ENCODE data around the gene S100A11.

Gene S100A11

DNA sequence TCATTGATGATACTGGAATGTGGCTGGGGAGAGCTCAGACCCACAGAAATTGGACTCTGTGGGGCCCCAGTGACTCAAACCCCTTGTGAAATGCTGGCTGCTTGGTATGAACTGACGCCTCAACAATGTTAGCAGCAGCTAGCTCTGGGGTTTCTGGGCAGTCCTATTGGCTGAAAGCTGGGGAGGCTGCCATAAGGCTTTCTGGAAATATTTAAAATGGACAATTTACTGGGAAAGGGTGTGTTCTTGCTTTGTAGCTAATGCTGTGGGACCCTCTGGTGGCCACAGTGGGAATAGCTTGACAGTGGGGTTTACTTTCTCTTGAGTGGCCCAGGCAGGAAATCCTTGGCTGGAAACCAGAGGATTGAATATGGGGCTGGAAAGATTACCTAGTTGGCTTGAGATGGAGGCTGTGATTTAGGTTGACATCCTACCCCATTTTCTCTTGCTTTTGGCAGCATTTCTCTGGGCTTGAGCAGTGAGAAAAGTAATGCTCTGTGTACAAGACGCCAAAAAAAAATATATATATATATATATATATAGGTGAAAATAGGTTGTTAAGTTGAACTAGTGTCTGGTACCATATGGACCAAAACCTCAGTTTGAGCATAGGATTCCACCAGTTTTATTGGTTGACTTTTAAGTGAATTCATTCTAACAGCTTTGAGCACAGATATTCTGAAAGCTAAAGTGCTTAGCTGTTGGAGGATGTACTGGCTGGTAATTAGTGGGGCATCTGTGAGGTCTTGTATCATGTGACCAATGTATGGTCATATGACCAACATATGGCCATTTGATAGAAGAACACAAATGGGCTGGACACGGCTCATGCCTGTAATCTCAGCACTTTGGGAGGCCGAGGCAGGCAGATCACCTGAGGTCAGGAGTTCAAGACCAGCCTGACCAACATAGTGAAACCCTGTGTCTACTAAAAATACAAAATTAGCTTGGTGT, 34.9 kb downstream of the S100A11 start:
- peak; percentile 62 for DNase-seq (ENCODE audit: low read depth)

DNA sequence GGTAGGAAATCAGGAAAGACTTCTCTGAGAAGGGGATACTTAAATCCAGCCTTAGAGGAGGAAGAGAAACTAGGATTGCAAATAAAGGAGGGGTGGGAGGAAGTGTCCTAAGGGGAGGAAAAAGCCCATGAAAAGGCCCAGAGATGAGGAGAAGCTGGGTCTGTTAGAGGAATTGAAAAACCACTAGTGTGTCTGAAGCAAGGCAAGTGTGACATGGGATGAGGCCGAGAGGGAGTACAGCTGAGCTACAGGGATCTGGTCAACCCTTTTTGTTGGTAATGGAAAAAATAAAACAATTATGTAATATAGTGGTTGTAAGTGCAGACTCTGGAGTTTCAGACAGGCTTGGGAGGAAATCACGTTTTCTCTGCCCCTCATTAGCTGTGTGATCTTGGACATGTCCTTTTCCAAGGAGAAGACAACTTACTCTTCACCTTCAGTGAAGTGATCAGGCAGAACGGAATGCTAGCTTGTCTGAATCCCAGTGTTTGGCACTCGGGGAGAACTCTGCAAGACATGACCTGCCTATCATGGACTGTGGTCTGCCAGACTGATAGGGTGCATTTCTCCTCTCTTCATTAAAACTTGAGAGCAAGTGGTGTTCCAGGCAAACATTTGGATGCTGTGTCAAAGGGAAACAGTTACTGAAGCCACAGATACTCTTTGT, 35.7 kb downstream of the S100A11 start:
- no peak for DNase-seq (ENCODE audit: low read depth)

DNA sequence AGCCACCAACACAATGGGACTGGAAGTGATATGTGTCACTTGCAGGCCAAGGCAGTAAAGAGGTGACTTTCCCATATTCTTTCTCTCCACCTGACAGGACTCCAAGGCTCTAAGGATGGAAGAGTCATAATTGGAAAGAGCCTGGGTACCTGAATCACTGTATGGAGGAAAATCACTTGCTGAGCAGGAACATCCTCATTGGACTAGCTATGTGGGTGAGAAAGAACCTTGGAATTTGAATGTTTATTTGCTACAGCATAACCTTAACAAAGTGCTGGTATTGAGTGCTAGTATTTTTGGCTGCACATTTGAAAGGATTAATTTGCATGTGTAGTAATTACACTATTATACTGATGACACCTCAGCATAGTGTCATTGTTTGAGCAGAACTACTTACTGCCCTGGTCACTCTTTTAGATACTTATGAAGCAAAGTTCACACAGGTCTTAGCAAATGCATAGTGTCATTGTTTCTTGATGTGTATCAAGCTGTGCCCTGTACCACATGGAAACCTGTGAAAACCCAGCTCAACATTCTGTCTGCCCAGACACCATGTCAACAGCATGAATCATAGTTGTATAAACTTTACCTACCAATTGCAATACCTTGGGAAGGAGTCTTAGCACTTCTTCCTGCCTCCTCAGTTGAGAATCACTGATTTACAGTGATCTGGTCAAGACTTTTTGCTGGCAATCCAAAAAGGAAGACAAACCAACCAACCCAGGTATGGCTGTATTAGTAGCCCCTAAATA, 38.0 kb downstream of the S100A11 start:
- no peak for DNase-seq (ENCODE audit: low read depth)

DNA sequence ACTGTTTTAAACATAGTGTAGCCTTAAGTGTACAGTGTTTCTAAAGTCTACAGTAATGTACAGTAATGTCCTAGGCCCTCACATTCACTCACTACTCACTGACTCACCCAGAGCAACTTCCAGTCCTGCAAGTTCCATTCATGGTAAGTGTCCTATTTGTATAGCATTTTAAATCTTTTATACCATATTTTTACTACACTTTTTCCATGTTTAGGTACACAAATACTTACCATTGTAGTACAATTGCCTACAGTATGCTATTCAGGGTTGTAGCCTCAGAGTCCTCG, 39.6 kb downstream of the S100A11 start:
- DNase-seq (ENCODE audit: low read depth), result no peak

DNA sequence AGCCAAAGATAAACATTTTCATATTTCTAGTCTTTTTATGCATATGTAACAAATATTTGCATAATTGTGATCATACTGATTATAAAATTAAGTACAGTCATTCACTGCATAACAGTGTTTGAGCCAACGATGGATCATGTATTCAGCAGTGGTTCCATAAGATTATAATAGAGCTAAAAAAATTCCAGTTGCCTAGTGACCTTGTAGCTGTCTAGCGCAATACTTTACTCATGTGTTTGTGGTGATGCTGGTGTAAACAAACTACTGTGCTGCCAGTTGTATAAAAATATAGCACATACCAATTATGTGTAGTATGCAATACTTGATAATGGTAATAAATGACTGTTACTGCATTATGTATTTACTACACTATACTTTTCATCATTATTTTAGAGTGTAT, 41.0 kb downstream of the S100A11 start:
- no peak for DNase-seq (ENCODE audit: low read depth)

DNA sequence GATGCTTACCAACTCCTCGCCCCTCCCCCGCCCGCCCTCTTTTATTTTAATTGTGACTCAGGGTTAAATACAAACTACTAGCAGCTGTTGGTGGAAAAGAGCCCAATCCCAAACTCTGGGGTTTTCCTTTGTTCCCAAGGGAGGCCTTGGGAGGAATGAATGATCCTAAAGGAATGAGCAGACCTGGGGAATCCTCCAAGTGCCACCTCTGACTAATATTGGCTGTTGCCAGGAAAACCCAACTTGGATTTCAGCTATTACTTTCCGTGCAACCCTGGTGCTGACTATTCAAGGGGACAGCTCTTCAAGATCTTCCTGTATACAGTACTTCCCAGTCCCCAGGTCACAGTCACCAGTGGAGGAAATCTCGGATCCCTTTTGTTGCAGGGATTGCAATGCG, 41.8 kb downstream of the S100A11 start:
- DNase-seq (ENCODE audit: low read depth), result no peak

DNA sequence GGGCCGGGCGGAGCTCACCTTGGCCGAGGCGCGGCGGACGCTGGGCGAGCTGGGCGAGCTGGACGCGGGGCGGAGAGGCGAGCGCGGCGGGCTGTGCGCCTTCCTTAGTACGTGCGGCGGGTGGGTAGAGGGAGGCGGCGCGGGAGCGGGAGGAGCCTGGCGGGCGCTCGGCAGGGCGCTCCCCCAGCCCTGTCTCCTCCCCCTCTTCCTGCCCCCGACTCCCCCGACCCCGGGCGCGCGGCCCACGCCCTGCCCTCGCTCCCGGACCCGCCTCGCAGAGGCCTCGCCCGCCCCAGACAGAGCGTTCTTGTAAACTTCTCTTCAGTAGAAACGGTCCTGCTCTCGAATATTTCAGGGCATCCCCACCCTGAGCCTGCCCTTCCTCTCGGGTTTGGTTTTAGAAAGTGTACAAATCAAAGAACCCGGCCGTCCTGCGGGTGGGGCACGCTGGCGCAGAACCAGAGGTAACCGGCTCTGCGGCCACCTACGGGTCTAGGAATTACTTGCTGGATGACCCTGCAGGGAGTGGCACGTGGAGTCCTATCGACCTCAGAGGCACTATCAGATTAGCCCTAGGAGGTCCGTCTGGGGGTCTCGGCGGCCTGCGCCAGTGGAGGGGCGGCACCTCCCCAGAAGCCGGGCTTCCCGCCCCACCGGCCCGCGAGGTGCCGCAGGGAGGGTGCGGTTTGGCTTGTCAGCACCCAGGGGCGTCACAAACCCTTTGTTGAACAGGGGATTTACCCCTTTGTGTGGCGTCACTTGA, 42.9 kb downstream of the S100A11 start, which contains the start of gene S100A10:
Gene S100A10, minus strand, starts transcription at position 126 of the 763 bp plus-strand sequence. CDS start 7,629 bp downstream, outside the sequence.
- peak; percentile 58 for DNase-seq (ENCODE audit: low read depth)

DNA sequence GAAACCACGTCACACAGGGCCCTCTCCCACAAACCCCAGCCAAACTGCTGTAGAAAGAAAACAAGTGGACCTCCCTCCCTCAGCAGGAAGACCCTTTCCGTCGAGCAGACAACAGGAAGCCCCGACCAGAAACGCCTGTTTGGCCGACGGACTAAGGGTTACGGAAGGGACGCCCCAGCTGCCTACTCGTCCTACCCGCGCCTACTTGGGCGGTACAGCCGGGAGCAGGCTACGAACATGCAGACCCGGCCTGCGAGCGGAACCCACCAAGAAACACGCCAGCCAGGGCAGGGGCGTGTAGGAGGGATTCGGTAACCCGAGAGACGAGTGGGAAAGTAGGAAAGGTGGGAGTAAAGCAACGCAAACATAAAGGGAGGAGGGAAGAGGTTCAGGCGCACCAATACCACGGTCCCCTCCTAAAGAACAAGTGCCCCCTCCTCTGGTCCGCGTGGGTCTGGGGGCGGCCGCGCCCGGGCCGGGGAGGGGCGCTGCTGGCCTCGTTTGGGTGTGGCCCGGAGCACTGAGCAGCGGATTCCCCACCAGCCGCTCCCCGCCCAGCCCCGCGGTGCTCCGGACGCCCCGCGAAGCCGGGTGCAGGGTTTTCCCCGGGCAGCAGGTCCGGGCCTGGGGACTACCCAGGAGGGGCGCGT, 43.6 kb downstream of the S100A11 start:
- peak; percentile 19 for DNase-seq (ENCODE audit: low read depth)

DNA sequence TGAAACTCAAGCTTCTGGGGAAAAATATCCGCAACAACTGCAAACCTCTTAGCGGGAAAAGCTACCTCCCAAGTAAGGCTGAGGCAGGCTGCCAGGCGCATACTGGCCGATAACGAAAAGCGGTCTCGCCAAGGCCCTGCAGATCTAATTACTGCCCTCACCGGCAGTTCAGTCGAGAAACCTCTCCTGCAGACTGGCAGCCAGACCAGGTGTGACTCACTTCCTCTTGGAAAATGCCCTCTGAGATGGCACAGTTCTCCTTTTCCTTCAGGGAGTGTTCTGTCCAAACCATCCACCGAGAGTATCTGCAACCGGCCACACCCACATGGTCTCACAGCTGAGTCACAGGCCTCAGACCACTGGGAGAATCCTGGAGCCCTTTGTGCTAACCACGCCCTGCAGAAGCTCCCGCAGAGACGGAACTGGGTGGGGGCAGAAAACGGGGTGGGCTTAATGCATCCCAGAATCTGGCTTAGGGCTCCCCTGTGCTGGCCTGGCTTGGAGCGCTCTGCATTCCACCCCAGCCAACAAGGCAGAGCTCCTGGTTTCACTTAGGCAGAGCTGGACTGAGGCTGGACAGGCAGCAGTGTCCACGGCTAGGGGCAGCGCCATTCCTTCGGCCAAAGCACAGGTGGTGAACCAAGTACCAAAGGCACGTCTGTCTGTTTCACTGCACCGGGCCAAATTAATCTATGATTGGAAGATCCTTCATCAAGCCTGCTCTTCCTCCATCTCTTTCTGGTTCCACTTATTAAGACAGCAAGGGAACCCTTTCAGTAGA, 44.3 kb downstream of the S100A11 start:
- DNase-seq (ENCODE audit: low read depth), result no peak

DNA sequence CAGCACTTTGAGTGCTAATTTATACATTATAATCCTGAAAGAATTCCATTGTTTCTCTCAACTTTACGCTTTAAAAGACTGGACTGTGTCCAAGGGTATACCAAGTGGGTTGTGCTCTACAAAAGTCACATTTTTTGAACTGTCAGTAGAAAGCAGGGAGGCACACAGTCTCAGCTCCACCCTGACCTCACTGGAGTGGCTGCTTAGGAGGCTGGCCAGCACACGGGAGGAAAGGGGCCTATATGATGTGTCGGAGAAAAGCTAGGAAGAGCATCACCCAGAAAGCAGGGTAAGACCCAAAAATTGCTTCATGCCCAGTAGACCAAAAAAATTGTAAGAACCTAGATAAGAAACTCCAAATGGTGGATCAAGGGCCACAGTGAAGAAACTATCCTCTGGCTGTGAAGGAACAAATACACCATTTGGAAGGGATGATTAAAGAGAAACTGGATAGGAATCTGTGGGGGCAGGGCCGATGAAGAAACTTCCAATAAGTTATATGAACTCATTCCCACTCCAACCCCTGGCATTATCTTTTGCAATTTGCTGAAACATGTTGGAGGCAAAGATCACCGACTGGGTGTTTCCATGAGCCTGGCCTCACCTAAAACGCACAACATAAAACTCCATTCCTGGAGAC, 45.0 kb downstream of the S100A11 start:
- no peak for DNase-seq (ENCODE audit: low read depth)

DNA sequence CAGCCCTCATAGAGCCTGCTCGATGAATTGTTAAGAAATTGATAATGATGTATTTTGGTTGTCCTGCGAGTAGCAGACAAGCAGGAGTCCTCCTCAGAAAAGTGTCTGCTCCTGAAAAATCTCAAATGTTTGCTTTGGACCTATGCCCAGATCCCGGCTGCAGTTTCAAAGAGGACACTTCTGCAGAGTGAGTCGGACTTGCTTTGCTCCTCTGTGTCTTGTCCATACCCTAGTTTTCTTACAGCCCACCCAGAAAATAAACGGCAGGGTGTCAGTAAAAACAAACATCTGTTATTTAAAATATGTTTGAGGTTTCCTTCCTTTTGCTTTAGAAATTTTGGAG, 46.0 kb downstream of the S100A11 start:
- no peak for DNase-seq (ENCODE audit: low read depth)

DNA sequence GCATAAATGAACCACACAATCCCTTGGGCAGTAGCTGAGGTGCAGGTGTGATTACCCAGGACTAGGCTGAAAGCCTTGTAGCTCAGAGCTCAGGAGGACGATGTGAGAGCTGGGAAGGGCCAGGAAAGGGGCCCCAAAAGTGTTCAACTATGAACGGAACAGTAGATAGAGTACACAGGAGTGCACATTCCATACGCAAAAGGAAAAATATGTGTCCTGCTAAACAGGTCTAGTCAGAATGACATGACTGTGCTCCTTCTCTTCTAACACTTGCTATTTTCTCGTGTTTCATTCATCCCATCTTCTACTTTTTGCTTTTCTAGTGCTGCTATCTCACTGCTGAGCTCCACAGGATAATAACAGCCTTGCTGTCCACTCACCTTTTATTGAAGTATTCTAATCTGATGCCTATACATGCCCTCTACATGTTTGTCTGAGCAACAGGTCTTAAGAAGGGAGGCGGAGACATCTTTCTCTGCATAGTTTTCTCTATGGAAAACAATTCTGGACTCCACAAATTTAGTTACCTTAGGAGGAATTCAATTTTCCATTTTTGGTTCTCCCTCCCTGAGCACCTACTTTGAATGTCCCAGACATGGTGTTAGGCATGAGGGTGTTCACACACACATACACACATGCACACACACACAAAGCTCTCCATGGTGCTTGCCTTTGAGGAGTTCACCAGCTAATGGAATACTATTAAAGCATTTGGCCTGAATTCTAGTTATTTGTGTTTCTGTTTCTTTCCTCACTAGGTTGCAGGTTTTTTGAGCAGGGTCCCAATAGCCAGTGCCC, 46.5 kb downstream of the S100A11 start:
- no peak for DNase-seq (ENCODE audit: low read depth)

DNA sequence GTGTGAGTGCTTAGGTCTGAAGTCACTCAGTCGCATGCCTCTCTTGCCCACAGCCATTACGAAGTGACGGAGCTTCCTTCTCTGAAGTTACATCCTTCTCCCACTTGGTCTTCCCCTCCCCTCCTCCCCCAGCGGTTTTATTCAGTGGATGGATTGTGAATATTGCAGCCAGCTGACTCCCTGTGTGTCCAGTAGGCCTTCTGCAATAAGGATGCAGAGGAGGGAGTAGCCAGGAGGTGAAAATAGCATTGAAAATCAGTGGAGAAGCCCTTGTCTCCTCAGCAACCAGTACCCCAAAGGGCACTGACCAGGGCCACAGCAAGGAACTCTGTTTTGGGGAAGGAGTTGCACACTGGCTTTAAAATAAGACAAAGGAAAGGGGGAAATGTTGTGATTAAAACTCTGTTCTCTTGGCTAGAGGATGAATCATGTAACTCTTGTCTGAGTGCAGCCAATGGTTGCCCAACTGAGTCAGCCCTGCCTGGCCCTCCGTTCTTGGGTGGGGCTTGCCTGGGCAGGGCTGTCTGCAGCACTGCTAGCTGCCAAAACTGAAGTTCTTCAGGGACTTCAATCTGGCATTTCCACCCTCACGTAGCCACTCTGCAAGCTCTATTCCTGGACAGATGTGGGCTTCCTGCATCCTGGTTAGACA, 47.5 kb downstream of the S100A11 start:
- no peak for DNase-seq (ENCODE audit: low read depth)

DNA sequence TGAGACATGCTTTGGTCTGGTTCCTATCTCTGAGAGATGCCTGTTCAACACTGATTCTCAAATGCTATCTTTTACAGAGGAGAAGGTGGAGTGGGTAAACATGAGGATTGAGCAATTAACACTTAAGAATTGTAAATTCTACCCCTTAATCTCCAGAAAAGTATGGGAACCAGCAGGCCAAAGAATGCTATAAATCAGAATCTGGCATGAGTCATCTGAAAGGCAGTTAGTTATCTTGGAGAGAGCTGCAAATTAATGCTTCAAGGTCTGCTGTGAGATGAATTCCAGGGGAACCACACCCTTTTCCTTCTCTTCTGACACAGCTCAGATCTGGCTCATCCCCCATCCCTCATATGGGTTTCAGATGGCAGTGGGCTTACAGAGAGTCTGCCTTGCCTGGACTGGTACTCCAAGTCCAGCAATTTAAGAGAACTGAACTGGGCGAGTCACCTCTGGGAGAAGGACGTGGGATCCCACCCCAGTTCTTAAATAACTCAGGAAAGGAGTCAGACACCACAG, 48.3 kb downstream of the S100A11 start:
- DNase-seq (ENCODE audit: low read depth), result no peak

DNA sequence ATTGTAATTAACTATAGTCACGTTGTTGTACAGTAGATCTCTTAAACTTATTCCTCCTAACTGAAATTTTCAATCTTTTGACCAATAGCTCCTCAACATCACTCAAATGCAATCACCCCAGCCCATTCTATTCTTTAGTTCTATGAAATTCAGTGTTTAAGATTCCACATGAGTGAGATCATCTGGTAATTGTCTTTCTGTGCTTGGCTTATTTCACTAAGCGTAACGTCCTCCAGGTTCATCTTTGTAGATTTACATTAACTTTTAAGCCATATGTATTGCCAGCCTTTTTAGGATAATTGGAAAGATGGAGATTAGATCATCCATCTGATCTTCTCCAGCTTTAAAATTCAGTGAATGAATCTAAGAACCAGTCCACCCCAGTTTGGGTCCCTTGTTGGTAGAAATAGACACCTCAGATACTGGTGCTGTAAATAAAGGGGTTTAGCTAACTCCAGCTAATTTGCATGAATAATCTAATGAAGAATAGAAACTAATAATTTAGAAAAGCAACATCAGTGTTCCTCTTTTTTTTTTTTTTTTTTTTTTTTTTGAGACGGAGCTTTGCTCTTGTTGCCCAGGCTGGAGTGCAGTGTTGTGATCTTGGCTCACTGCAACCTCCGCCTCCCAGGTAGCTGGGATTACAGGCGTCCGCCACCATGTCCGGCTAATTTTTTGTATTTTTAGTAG, 50.2 kb downstream of the S100A11 start:
- DNase-seq (ENCODE audit: low read depth), result no peak

DNA sequence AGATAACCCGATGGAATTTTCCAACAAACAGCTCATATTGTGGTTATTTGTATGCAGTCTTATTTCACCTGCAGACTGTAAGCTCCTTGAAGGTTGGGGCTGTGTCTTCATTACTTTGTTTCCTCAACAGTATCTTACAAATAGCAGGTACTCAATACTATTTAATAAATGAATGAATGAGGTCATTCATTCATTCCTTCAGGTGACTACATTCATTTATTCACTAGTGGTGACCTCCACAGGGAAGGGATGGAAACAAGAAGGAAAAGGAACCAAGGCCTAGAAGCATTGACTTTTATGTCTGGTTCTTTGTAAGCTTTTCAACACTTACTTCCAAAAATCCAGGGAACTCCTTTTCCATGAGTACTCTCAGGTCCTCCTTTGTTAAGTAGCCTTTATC, 51.0 kb downstream of the S100A11 start:
- DNase-seq (ENCODE audit: low read depth), result no peak

DNA sequence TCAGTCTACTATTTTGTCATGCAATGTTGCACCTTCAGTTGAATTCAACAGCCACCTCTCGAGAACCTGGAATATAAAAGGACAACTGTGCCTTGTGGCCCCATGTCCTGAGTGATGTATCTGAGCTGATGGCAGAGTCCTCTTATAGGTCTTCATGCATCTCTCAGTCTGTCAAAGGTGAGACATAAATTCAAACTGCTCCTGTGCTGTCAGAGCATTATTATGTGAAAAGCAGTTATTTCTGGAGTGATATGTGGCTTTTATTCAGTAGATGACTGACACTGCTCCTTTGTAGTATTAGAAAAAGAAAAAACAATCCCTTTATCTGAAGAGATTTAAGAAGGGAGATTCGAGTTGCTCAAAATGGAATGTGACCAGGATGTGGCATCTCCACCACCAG, 51.5 kb downstream of the S100A11 start:
- DNase-seq (ENCODE audit: low read depth), result no peak

DNA sequence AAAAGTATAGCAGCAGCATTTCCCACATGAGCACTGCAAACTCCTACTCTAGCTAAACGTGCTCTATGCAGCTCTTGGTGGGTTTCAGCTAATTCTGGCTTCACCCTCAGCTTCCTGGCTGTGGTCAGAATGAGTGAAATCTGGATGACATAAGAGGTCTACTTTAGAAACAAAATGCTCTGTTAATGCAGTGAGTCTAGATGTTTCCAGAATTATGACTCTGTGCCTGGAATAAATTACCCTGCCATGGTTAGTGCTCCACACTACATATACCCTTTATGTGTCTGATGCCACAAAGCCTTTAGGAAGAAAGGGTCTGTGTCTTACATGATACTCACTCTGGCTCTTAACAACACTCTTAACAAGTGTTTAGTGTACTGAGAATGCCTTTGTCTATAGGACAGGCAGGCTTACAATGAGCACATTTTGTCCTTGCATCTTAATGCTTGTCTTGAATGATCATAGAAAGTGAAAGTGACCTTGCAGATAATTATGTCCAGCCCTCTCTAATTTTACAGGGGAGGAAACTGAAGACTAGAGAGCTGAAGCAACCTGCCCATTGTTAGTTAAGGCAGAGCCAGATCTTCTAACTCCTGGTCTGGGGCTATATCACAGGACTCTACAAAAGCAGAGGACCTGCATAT, 52.4 kb downstream of the S100A11 start:
- DNase-seq (ENCODE audit: low read depth), result no peak

All from stimulated activated CD8-positive, alpha-beta memory T cell treated with anti-CD3 and anti-CD28 coated beads, Interleukin-4, amount 100 ng/mL, for 24 hours (primary cell).